Vagina (tissue), 2 donors: ENCODE results near the gene ADRB2. TPM values are rescaled to one million over a fixed set of nuclear protein-coding genes. Genes with fewer than 3 reads are reported as not detected.
A peak's percentile ranks its signal among the peaks of the same experiment; 100 is the strongest.

Source experiments
- DNase-seq, 2 donors: peaks; one replicate each; pipeline ENCODE4 v3.0.0-alpha.2; 2017; ENCODE audit errors: extremely low spot score in 2 of 2
- H3K27ac ChIP-seq: fragments of 200-600 bp; sonication (generic); one replicate; pipeline ENCODE4 v1.5.1; 2019
- H3K27me3 ChIP-seq: fragments of 200-600 bp; sonication (generic); one replicate; pipeline ENCODE4 v1.5.1; 2019
- H3K36me3 ChIP-seq, 2 donors: fragments of 200-600 bp; sonication (generic); one replicate each; pipeline ENCODE4 v1.5.1; 2017 to 2019
- H3K4me1 ChIP-seq: fragments of 200-600 bp; sonication (generic); one replicate; pipeline ENCODE4 v1.5.1; 2019
- H3K4me3 ChIP-seq, 2 donors: fragments of 200-600 bp; sonication (generic); 1 replicate in 1 of 2; 2 replicates in 1 of 2; pipeline ENCODE4 v1.5.1; 2016 to 2019
- H3K9me3 ChIP-seq: fragments of 200-600 bp; sonication (generic); one replicate; pipeline ENCODE4 v1.5.1; 2019
- POLR2A ChIP-seq, 2 donors: fragments of 450-650 bp; IDR thresholded peaks; one replicate each; pipeline ENCODE4 v1.6.1; 2017; ENCODE audit warnings: antibody characterized with exemption in 2 of 2, mild to moderate bottlenecking in 2 of 2, moderate library complexity in 2 of 2
- POLR2AphosphoS5 ChIP-seq, 2 donors: sonication (generic); formaldehyde crosslinking; IDR thresholded peaks; one replicate each; pipeline ENCODE4 v1.9.0; 2017; ENCODE audit warnings: antibody characterized with exemption in 2 of 2, mild to moderate bottlenecking in 2 of 2, low read depth in 1 of 2; ENCODE audit not compliant: insufficient read depth in 1 of 2
- intact Hi-C: fragments of 100-400 bp; cut with DNase I; formaldehyde crosslinking; loops from one replicate; pipeline ENCODE4 v1.15.1; 2023
- total RNA-seq: library from RNA; depleted of rRNA; stranded (reverse); fragments of >200 nt; gene quantifications from one replicate; pipeline ENCODE4 v1.2.3, GENCODE V29; 2016
- TF ChIP-seq, protein P1 (sequence below), 3 experiments: fragments of 450-650 bp in 2 of 3; fragments of 200-600 bp in 1 of 3; sonication (generic) in 1 of 3; IDR thresholded peaks; one replicate each; pipeline ENCODE4 v1.5.1; 2017 to 2019; ENCODE audit warnings: antibody characterized with exemption in 3 of 3, mild to moderate bottlenecking in 2 of 3, moderate library complexity in 2 of 3

Gene ADRB2
- total RNA-seq, 1 donor from 2014 or later, result 43.2 TPM

DNA sequence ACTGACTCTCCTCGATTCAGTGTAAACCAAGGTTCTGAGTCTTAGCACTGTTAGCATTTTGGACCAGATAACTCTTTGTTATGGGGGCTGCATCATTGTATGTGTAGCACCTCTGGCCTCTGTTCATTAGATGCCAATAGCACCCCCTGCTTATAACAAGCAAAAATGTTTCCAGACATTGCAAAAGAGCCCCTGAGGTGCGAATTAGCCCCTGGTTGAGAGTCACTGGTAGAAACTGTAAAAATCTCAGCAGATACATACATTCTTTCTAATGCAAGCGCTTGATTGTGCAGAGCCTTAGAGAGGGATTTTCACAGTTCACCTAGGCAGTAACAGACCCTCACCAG is 2.8 kb downstream of the ADRB2 start:
- H3K27ac ChIP-seq, result peak overlapping the region; percentile 73
- intact Hi-C loops, result no loop called here
- no peaks in the 10 kb centered on the region for H3K27me3 ChIP-seq
- no peaks in the 10 kb centered on the region for H3K36me3 ChIP-seq
- no peaks in the 10 kb centered on the region for H3K9me3 ChIP-seq
- no peak for DNase-seq
- TF ChIP-seq POLR2A (IDR thresholded peaks at IDR 0.05) (no peak), POLR2AphosphoS5 (IDR thresholded peaks at IDR 0.05; ENCODE audit: insufficient read depth in 1 of 2, low read depth in 1 of 2) (no peak)
- TF ChIP-seq, protein P1, sequence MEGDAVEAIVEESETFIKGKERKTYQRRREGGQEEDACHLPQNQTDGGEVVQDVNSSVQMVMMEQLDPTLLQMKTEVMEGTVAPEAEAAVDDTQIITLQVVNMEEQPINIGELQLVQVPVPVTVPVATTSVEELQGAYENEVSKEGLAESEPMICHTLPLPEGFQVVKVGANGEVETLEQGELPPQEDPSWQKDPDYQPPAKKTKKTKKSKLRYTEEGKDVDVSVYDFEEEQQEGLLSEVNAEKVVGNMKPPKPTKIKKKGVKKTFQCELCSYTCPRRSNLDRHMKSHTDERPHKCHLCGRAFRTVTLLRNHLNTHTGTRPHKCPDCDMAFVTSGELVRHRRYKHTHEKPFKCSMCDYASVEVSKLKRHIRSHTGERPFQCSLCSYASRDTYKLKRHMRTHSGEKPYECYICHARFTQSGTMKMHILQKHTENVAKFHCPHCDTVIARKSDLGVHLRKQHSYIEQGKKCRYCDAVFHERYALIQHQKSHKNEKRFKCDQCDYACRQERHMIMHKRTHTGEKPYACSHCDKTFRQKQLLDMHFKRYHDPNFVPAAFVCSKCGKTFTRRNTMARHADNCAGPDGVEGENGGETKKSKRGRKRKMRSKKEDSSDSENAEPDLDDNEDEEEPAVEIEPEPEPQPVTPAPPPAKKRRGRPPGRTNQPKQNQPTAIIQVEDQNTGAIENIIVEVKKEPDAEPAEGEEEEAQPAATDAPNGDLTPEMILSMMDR (IDR thresholded peaks at IDR 0.05), result no peak
- peaks cover 70% of the 10 kb centered on the region for H3K4me1 ChIP-seq
- peak overlapping the region; percentile 14 to 61 for H3K4me3 ChIP-seq

DNA sequence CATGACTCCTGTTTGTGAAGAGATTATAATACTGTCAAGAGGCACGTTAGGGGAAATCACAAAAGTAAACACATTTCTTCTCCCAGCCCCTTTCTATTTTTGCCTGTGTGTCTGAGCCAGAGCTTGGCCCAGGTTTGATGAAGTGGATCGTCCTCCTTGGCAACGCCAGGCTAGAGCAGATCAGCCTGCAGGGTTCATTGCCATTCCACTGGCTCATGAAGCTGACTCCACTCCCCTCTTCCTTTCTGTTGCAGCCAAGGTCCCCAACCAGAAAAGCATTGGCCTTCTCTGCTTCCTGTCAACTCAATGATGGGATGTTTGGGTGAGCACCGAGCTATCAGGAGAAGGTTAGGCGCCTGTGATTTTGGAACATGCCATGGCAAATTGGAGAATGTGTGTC is 3.3 kb downstream of the ADRB2 start:
- no peak for TF ChIP-seq POLR2A (IDR thresholded peaks at IDR 0.05)
- TF ChIP-seq POLR2AphosphoS5 (IDR thresholded peaks at IDR 0.05; ENCODE audit: insufficient read depth in 1 of 2, low read depth in 1 of 2), result no peak
- TF ChIP-seq, protein P1 (IDR thresholded peaks at IDR 0.05), result no peak
- Histone ChIP-seq H3K4me3 (peak overlapping the region; percentile 14 to 61), H3K4me1 (peaks cover 67% of the 10 kb centered on the region), H3K36me3 (no peaks in the 10 kb centered on the region), H3K27ac (peak overlapping the region; percentile 9), H3K27me3 (no peaks in the 10 kb centered on the region), H3K9me3 (no peaks in the 10 kb centered on the region)
- intact Hi-C loops, result no loop called here
- DNase-seq, result no peak

DNA sequence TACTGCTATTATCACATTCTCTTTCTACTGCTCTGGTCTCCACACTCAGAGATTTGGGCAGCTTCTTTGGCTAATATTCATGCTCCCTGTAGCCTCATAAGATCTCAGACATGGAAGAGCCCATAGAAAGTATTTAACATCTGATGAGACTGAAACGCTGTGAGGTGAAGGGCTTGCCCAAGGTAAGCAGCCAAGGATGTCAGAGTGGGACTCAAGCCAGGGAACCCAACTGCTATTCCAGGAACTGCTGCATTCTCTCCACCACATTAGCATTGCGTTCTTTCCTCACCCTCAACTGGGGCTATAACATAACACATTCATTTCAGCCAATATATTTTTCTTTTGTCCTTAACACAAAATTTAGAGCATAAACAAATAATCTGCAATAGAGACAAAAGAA is 3.8 kb downstream of the ADRB2 start:
- H3K4me1 ChIP-seq, result peaks cover 62% of the 10 kb centered on the region
- no peak for DNase-seq
- H3K9me3 ChIP-seq, result no peaks in the 10 kb centered on the region
- peak overlapping the region in 1 of 2 donors; percentile 61 for H3K4me3 ChIP-seq
- TF ChIP-seq POLR2A (IDR thresholded peaks at IDR 0.05), result no peak
- TF ChIP-seq, protein P1 (IDR thresholded peaks at IDR 0.05), result no peak
- TF ChIP-seq POLR2AphosphoS5 (IDR thresholded peaks at IDR 0.05; ENCODE audit: insufficient read depth in 1 of 2, low read depth in 1 of 2), result no peak
- H3K27me3 ChIP-seq, result no peaks in the 10 kb centered on the region
- no peak overlapping the region for H3K27ac ChIP-seq
- intact Hi-C loops, result no loop called here
- no peaks in the 10 kb centered on the region for H3K36me3 ChIP-seq

DNA sequence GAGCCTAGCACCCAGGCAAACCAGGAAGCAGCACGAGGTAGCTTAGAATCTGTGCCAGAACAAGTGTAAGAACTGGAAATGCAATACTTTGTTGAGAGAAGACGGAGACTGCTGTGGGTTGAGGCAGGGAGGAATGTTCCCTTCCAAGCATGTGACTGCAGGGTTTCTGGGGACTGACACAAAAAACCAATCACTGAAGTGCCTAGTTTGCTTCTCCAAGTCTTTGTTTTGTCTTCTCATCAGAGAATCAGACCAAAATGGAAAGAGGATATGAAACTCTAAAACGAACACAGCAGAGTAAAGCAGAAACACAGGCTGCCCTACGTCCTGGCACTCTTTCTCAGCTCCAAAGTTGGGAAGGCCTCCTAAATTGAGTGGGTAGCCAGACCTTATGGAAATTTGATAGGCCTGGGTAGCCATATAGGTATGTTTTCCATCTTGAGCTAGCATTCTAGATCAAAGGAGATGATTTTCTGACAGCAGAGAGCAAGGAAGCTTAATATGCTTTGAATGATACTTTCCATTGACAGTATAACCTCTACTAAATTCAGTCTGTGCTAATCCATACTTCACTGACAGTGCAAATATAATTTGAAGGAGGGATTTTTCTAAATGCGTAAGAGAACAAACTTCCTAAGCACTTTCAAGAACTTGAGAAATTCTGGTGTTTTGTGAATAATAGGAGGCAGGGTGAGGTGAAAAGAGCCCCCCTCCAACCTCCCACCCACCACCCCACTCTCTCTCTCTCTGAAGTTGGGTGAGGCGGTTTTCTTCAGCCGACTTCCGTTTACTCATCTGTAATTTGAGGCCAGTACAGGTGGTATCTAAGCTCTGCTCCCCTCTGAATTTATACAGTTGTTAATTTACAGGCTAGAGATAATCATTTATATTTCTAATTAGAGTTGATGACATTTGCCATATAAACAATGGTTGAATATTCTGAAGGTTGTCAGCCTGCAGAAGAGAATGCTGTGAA is 5.5 kb downstream of the ADRB2 start:
- H3K9me3 ChIP-seq, result no peaks in the 10 kb centered on the region
- H3K27me3 ChIP-seq, result no peaks in the 10 kb centered on the region
- TF ChIP-seq POLR2A (IDR thresholded peaks at IDR 0.05), result no peak
- TF ChIP-seq, protein P1 (IDR thresholded peaks at IDR 0.05), result no peak
- H3K4me3 ChIP-seq, result peak overlapping the region in 1 of 2 donors; percentile 61
- no peaks in the 10 kb centered on the region for H3K36me3 ChIP-seq
- no peak overlapping the region for H3K27ac ChIP-seq
- intact Hi-C loops, result no loop called here
- DNase-seq, result no peak
- H3K4me1 ChIP-seq, result peaks cover 52% of the 10 kb centered on the region

DNA sequence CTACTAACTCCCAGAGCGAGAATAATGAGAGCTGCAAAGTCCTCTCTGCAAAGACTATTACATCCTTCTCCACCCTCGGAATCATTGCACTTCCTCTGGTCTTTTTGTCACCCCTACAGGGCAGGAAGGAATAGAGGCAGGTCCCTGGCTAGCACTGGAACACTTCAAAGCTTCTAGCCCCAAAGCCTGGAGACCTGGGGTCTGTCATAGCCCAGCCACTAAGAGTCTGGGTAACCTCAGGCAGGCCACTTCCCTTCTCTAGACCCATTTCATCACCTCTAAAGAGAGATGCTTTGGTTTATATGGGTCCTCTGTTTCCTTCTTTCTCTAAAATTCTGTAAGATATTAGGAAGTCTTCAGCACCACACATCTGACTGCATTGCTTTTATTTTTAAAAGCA is 6.7 kb downstream of the ADRB2 start:
- H3K27ac ChIP-seq, result no peak overlapping the region
- H3K4me3 ChIP-seq, result peak overlapping the region in 1 of 2 donors; percentile 10
- H3K36me3 ChIP-seq, result no peaks in the 10 kb centered on the region
- H3K4me1 ChIP-seq, result peaks cover 44% of the 10 kb centered on the region
- DNase-seq, result no peak
- TF ChIP-seq, protein P1 (IDR thresholded peaks at IDR 0.05), result no peak
- no peak for TF ChIP-seq POLR2A (IDR thresholded peaks at IDR 0.05)
- TF ChIP-seq POLR2AphosphoS5 (IDR thresholded peaks at IDR 0.05; ENCODE audit: insufficient read depth in 1 of 2, low read depth in 1 of 2), result no peak
- H3K9me3 ChIP-seq, result no peaks in the 10 kb centered on the region
- intact Hi-C loops, result no loop called here
- no peaks in the 10 kb centered on the region for H3K27me3 ChIP-seq
